OCI-LY7 (cell line): ENCODE data around the gene TXK. TPM values are rescaled to one million over a fixed set of nuclear protein-coding genes. Genes with fewer than 3 reads are reported as not detected.

Experiments
- BruUV-seq: library from RNA; stranded (reverse); fragments of 400-500 nt; replicated peaks from 2 replicates; lab custom pipeline; 2021; lab: Mats Ljungman, UMichigan
- CTCF ChIA-PET: fragments of 300-600 bp; sonication (Branson Sonifier 250); formaldehyde crosslinking; loops from one replicate; lab custom pipeline; 2022; ENCODE audit warnings: antibody characterized with exemption; ENCODE audit not compliant: unreplicated experiment; lab: Charles Lee
- POLR2A ChIA-PET: fragments of 300-600 bp; sonication (Branson Sonifier 250); formaldehyde crosslinking; loops from one replicate; lab custom pipeline; 2022; ENCODE audit warnings: antibody characterized with exemption; lab: Charles Lee
- DNase-seq: peaks from one replicate; pipeline ENCODE4 v3.0.0-alpha.2; 2015; ENCODE audit warnings: low spot score
- H2AFZ ChIP-seq: fragments of 200-600 bp; sonication (generic), shearing (Covaris generic); 2 replicates; pipeline ENCODE4 v1.6.1; 2014; ENCODE audit warnings: mild to moderate bottlenecking, antibody characterized with exemption, low read length, moderate library complexity
- H3K27ac ChIP-seq: fragments of 200-600 bp; sonication (generic); 2 replicates; pipeline ENCODE4 v1.5.1; 2014; ENCODE audit warnings: mixed run types, low read depth, mild to moderate bottlenecking, moderate library complexity, low read length, inconsistent platforms; ENCODE audit not compliant: poor library complexity, severe bottlenecking
- H3K36me3 ChIP-seq: fragments of 200-600 bp; sonication (generic); 2 replicates; pipeline ENCODE4 v1.6.1; 2014; ENCODE audit warnings: mild to moderate bottlenecking, antibody characterized with exemption, low read length, moderate library complexity, mixed read lengths; ENCODE audit not compliant: insufficient read depth
- H3K4me1 ChIP-seq: fragments of 200-600 bp; sonication (generic); 2 replicates; pipeline ENCODE4 v1.5.1; 2014; ENCODE audit warnings: mild to moderate bottlenecking, low read length; ENCODE audit not compliant: insufficient read depth, poor library complexity, severe bottlenecking
- H3K4me2 ChIP-seq: fragments of 200-600 bp; sonication (generic); 2 replicates; pipeline ENCODE4 v1.6.1; 2014; ENCODE audit warnings: mild to moderate bottlenecking, low read length
- H3K4me3 ChIP-seq: fragments of 200-600 bp; sonication (generic); 2 replicates; pipeline ENCODE4 v1.5.1; 2014; ENCODE audit warnings: mild to moderate bottlenecking, low read depth, low read length; ENCODE audit not compliant: poor library complexity, severe bottlenecking
- H3K79me2 ChIP-seq: fragments of 200-600 bp; sonication (generic); 2 replicates; pipeline ENCODE4 v1.6.1; 2016; ENCODE audit warnings: low read depth, mild to moderate bottlenecking, low read length, moderate library complexity, mixed read lengths; ENCODE audit not compliant: insufficient read depth
- H3K9me2 ChIP-seq: fragments of 200-600 bp; sonication (generic); 2 replicates; pipeline ENCODE4 v1.6.1; 2016; ENCODE audit warnings: mild to moderate bottlenecking, low read length, mixed read lengths; ENCODE audit not compliant: insufficient read depth
- H3K9me3 ChIP-seq: fragments of 200-600 bp; sonication (generic); 2 replicates; pipeline ENCODE4 v1.6.1; 2014; ENCODE audit warnings: mild to moderate bottlenecking, mixed run types, low read length, mixed read lengths
- H4K20me1 ChIP-seq: fragments of 200-600 bp; sonication (generic); 2 replicates; pipeline ENCODE4 v1.6.1; 2014; ENCODE audit warnings: mild to moderate bottlenecking, antibody characterized with exemption, low read length, moderate library complexity, mixed read lengths; ENCODE audit not compliant: insufficient read depth
- CTCF ChIP-seq: fragments of 200-600 bp; sonication (generic); conservative IDR thresholded peaks from 2 replicates; pipeline ENCODE4 v1.5.1; 2014; ENCODE audit warnings: mild to moderate bottlenecking, antibody characterized with exemption, low read length, moderate library complexity, mixed read lengths
- EZH2phosphoT487 ChIP-seq: fragments of 200-600 bp; sonication (generic); IDR thresholded peaks from 2 replicates; pipeline ENCODE4 v1.6.1; 2018; ENCODE audit warnings: low read depth, borderline replicate concordance, mild to moderate bottlenecking, mixed run types, antibody characterized with exemption, low read length, moderate library complexity, mixed read lengths
- intact Hi-C: fragments of 100-400 bp; cut with micrococcal nuclease; formaldehyde crosslinking; loops from one replicate; pipeline ENCODE4 v1.10.0; 2022; ENCODE audit not compliant: unreplicated experiment
- total RNA-seq, 2 experiments: library from RNA; depleted of rRNA in 1 of 2; stranded (reverse); fragments of >200 nt in 1 of 2; shearing (Covaris generic) in 1 of 2; gene quantifications; 2 replicates each; pipeline ENCODE4 v1.2.3, GENCODE V29; 2014 to 2022

Gene TXK
- total RNA-seq, 2 experiments from 2014 or later = 0.11 TPM; not detected in 1

- BruUV-seq = no TSS peak
- ChIA-PET POLR2A (no interaction called here), CTCF (interaction anchor here (0.6 kb wide), 1 partner anchor 19 kb away, joined by 3 read pairs; no protein-coding TSS in a partner anchor)
- Histone ChIP-seq H3K4me1 (no peaks in the 10 kb centered on the region), H3K4me3 (no peak overlapping the region), H3K79me2 (no peaks in the 10 kb centered on the region), H3K36me3 (no peaks in the 10 kb centered on the region), H2AFZ (no peak overlapping the region), H3K9me2 (no peaks in the 10 kb centered on the region), H3K4me2 (no peak overlapping the region), H4K20me1 (no peaks in the 10 kb centered on the region), H3K9me3 (no peaks in the 10 kb centered on the region), H3K27ac (no peak overlapping the region)
- intact Hi-C loops = no loop called here
- DNase-seq = no peak
- TF ChIP-seq EZH2phosphoT487 = no peak
- no peak for TF ChIP-seq CTCF
These were observed 43.4 kb downstream of the TXK start for GRCh38 chr4:48090621-48091020.

- Histone ChIP-seq H3K9me2 (no peaks in the 10 kb centered on the region), H3K9me3 (no peaks in the 10 kb centered on the region), H2AFZ (no peak overlapping the region), H4K20me1 (no peaks in the 10 kb centered on the region), H3K4me2 (no peak overlapping the region), H3K4me1 (no peaks in the 10 kb centered on the region), H3K36me3 (no peaks in the 10 kb centered on the region), H3K79me2 (no peaks in the 10 kb centered on the region), H3K4me3 (no peak overlapping the region), H3K27ac (no peak overlapping the region)
- CTCF ChIA-PET = interaction anchor here (1.0 to 1.5 kb wide), 2 partner anchors 77 to 84 kb away, joined by 3 read pairs; no protein-coding TSS in a partner anchor
- intact Hi-C loops = loop anchor here (2.0 to 10.0 kb wide), 3 partner anchors 51 to 381 kb away; partner anchors contain the start of gene CORIN
- TF ChIP-seq EZH2phosphoT487 (no peak), CTCF (no peak)
- POLR2A ChIA-PET = interaction anchor here (0.6 kb wide), 1 partner anchor 16 kb away, joined by 4 read pairs; no protein-coding TSS in a partner anchor
- no TSS peak for BruUV-seq
- no peak for DNase-seq
These were observed 48.0 kb downstream of the TXK start for GRCh38 chr4:48085821-48086589.

- Histone ChIP-seq H3K4me1 (no peaks in the 10 kb centered on the region), H2AFZ (no peak overlapping the region), H3K9me3 (no peaks in the 10 kb centered on the region), H3K9me2 (no peaks in the 10 kb centered on the region), H3K79me2 (no peaks in the 10 kb centered on the region), H4K20me1 (no peaks in the 10 kb centered on the region), H3K36me3 (no peaks in the 10 kb centered on the region), H3K27ac (no peak overlapping the region), H3K4me3 (no peak overlapping the region), H3K4me2 (no peak overlapping the region)
- intact Hi-C loops = loop anchor here (10.0 kb wide), 1 partner anchor 378 kb away; no protein-coding TSS in a partner anchor
- BruUV-seq = no TSS peak
- ChIA-PET CTCF (no interaction called here), POLR2A (interaction anchor here (1.3 to 2.0 kb wide), 2 partner anchors 35 to 48 kb away, joined by 3 to 7 read pairs; no protein-coding TSS in a partner anchor)
- no peak for DNase-seq
- TF ChIP-seq CTCF (no peak), EZH2phosphoT487 (no peak)
These were observed 51.1 kb downstream of the TXK start for GRCh38 chr4:48082956-48083355.
